Muscle layer of colon (tissue), 2 donors: ENCODE data around the gene NT5DC2.

Source experiments
- H3K27ac ChIP-seq: one replicate; pipeline ENCODE4 v1.7.0; 2013; ENCODE audit warnings: low read depth, mild to moderate bottlenecking, low read length, moderate library complexity
- H3K27me3 ChIP-seq, 2 donors: one replicate each; pipeline ENCODE4 v1.7.0; 2013; ENCODE audit warnings: low read length in 2 of 2, mild to moderate bottlenecking in 2 of 2; ENCODE audit not compliant: insufficient read depth in 2 of 2, control insufficient read depth in 1 of 2
- H3K36me3 ChIP-seq: one replicate; pipeline ENCODE4 v1.7.0; 2013; ENCODE audit warnings: mild to moderate bottlenecking, low read length; ENCODE audit not compliant: insufficient read depth
- H3K4me1 ChIP-seq: one replicate; pipeline ENCODE4 v1.7.0; 2013; ENCODE audit warnings: mild to moderate bottlenecking, low read length; ENCODE audit not compliant: insufficient read depth
- H3K4me3 ChIP-seq, 2 donors: one replicate each; pipeline ENCODE4 v1.7.0; 2013; ENCODE audit warnings: low read length in 2 of 2, low read depth in 1 of 2, mild to moderate bottlenecking in 1 of 2, moderate library complexity in 1 of 2
- H3K9ac ChIP-seq: one replicate; pipeline ENCODE4 v1.7.0; 2013; ENCODE audit warnings: low read length
- H3K9me3 ChIP-seq: one replicate; pipeline ENCODE4 v1.7.0; 2013; ENCODE audit warnings: mild to moderate bottlenecking, low read length
- donor health status: abdominal sarcoma.
- donor health status: Adenocarcinoma of cecum.

The NT5DC2 gene

GRCh38 chr3:52501046-52501445 lies 32.6 kb downstream of the NT5DC2 start:
- H3K27ac ChIP-seq = no peak overlapping the region
- peaks cover 4% of the 10 kb centered on the region for H3K36me3 ChIP-seq
- H3K4me1 ChIP-seq = no peaks in the 10 kb centered on the region
- H3K27me3 ChIP-seq = no peaks in the 10 kb centered on the region
- no peak overlapping the region for H3K9ac ChIP-seq
- no peak overlapping the region for H3K4me3 ChIP-seq
- no peaks in the 10 kb centered on the region for H3K9me3 ChIP-seq

- H3K36me3 ChIP-seq = peaks cover 8% of the 10 kb centered on the region
- no peaks in the 10 kb centered on the region for H3K9me3 ChIP-seq
- no peak overlapping the region for H3K4me3 ChIP-seq
- no peak overlapping the region for H3K27ac ChIP-seq
- H3K27me3 ChIP-seq = no peaks in the 10 kb centered on the region
- H3K9ac ChIP-seq = no peak overlapping the region
- H3K4me1 ChIP-seq = no peaks in the 10 kb centered on the region
Observed at GRCh38 chr3:52498137-52499054, 35.3 kb downstream of the NT5DC2 start.

GRCh38 chr3:52495777-52496602 lies 37.7 kb downstream of the NT5DC2 start:
- no peak overlapping the region for H3K9ac ChIP-seq
- peaks cover 31% of the 10 kb centered on the region for H3K36me3 ChIP-seq
- no peaks in the 10 kb centered on the region for H3K27me3 ChIP-seq
- H3K9me3 ChIP-seq = no peaks in the 10 kb centered on the region
- H3K4me3 ChIP-seq = peak overlapping the region in 1 of 2 donors; percentile 32
- H3K4me1 ChIP-seq = no peaks in the 10 kb centered on the region
- peak overlapping the region; percentile 44 for H3K27ac ChIP-seq

GRCh38 chr3:52494886-52495495 lies 38.7 kb downstream of the NT5DC2 start, which contains the start of gene STAB1:
Gene STAB1, plus strand, starts transcription at chr3:52495338. Its CDS starts 76 bp downstream, at chr3:52495414.
- Histone ChIP-seq H3K27ac (peak within 1 kb of the TSS; percentile 44), H3K9me3 (no peaks in the 10 kb centered on the region), H3K27me3 (no peaks in the 10 kb centered on the region), H3K9ac (no peak within 1 kb of the TSS), H3K4me3 (peak within 1 kb of the TSS in 1 of 2 donors; percentile 32), H3K36me3 (peaks cover 41% of the 10 kb centered on the region), H3K4me1 (no peaks in the 10 kb centered on the region)

- Histone ChIP-seq H3K4me1 (no peaks in the 10 kb centered on the region), H3K27me3 (no peaks in the 10 kb centered on the region), H3K4me3 (no peak overlapping the region), H3K27ac (no peak overlapping the region), H3K9me3 (no peaks in the 10 kb centered on the region), H3K9ac (no peak overlapping the region), H3K36me3 (peaks cover 47% of the 10 kb centered on the region)
Observed at GRCh38 chr3:52494445-52494844, 39.2 kb downstream of the NT5DC2 start.

- Histone ChIP-seq H3K36me3 (peaks cover 55% of the 10 kb centered on the region), H3K9me3 (no peaks in the 10 kb centered on the region), H3K4me3 (no peak overlapping the region), H3K27ac (no peak overlapping the region), H3K27me3 (no peaks in the 10 kb centered on the region), H3K9ac (no peak overlapping the region), H3K4me1 (no peaks in the 10 kb centered on the region)
Observed at GRCh38 chr3:52493232-52494017, 40.2 kb downstream of the NT5DC2 start.

GRCh38 chr3:52492059-52492458 lies 41.6 kb downstream of the NT5DC2 start:
- no peak overlapping the region for H3K9ac ChIP-seq
- no peaks in the 10 kb centered on the region for H3K27me3 ChIP-seq
- no peak overlapping the region for H3K4me3 ChIP-seq
- no peaks in the 10 kb centered on the region for H3K4me1 ChIP-seq
- no peak overlapping the region for H3K27ac ChIP-seq
- H3K9me3 ChIP-seq = no peaks in the 10 kb centered on the region
- H3K36me3 ChIP-seq = peaks cover 68% of the 10 kb centered on the region

GRCh38 chr3:52490939-52491526 lies 42.6 kb downstream of the NT5DC2 start:
- Histone ChIP-seq H3K4me1 (no peaks in the 10 kb centered on the region), H3K9me3 (no peaks in the 10 kb centered on the region), H3K27ac (peak overlapping the region; percentile 22), H3K9ac (no peak overlapping the region), H3K27me3 (no peaks in the 10 kb centered on the region), H3K36me3 (peaks cover 77% of the 10 kb centered on the region), H3K4me3 (no peak overlapping the region)

GRCh38 chr3:52490035-52490938 lies 43.4 kb downstream of the NT5DC2 start:
- Histone ChIP-seq H3K4me3 (no peak overlapping the region), H3K9ac (no peak overlapping the region), H3K4me1 (peaks cover under 1% of the 10 kb centered on the region), H3K9me3 (no peaks in the 10 kb centered on the region), H3K36me3 (peaks cover 77% of the 10 kb centered on the region), H3K27ac (no peak overlapping the region), H3K27me3 (no peaks in the 10 kb centered on the region)

GRCh38 chr3:52489453-52489852 lies 44.2 kb downstream of the NT5DC2 start:
- Histone ChIP-seq H3K36me3 (peaks cover 77% of the 10 kb centered on the region), H3K27ac (no peak overlapping the region), H3K27me3 (no peaks in the 10 kb centered on the region), H3K4me3 (no peak overlapping the region), H3K4me1 (peaks cover 9% of the 10 kb centered on the region), H3K9ac (no peak overlapping the region), H3K9me3 (no peaks in the 10 kb centered on the region)
